ENCODE results near the gene CAVIN3. TPM values are rescaled to one million over a fixed set of nuclear protein-coding genes. Genes with fewer than 3 reads are reported as not detected.
A peak's percentile ranks its signal among the peaks of the same experiment; 100 is the strongest.

The CAVIN3 gene
- total RNA-seq, 1 donor from 2014 or later = 30.7 TPM

DNA sequence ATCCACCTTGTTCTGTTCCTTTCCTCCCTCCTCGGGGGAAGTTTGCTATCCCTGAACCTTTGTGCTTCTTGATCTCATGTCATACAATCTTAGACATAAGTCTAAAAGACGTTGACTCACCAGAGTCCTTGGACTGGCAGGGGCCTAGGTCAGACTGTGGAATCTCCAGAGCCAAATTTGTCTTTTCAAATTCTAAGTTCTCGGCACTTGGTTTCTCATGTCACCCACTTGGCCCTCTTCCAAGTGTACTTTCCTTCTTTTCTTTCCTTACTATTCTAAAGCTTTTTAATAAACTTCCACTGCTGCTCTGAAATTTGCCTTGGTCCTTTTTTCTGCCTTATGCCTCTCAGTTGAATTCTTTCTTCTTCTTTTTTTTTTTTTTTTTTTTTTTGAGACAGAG lies 39.9 kb upstream of the CAVIN3 start:
- no peak overlapping the region for H3K4me3 Mint-ChIP-seq (ENCODE audit: unreplicated experiment)
- no peaks in the 10 kb centered on the region for H3K36me3 Mint-ChIP-seq (ENCODE audit: unreplicated experiment)
- no peaks in the 10 kb centered on the region for H3K27me3 Mint-ChIP-seq (ENCODE audit: unreplicated experiment)
- TF ChIP-seq, protein P1, sequence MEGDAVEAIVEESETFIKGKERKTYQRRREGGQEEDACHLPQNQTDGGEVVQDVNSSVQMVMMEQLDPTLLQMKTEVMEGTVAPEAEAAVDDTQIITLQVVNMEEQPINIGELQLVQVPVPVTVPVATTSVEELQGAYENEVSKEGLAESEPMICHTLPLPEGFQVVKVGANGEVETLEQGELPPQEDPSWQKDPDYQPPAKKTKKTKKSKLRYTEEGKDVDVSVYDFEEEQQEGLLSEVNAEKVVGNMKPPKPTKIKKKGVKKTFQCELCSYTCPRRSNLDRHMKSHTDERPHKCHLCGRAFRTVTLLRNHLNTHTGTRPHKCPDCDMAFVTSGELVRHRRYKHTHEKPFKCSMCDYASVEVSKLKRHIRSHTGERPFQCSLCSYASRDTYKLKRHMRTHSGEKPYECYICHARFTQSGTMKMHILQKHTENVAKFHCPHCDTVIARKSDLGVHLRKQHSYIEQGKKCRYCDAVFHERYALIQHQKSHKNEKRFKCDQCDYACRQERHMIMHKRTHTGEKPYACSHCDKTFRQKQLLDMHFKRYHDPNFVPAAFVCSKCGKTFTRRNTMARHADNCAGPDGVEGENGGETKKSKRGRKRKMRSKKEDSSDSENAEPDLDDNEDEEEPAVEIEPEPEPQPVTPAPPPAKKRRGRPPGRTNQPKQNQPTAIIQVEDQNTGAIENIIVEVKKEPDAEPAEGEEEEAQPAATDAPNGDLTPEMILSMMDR (IDR thresholded peaks at IDR 0.05) = no peak
- no peak overlapping the region for H3K27ac Mint-ChIP-seq (ENCODE audit: unreplicated experiment)
- H3K9me3 Mint-ChIP-seq (ENCODE audit: unreplicated experiment) = no peaks in the 10 kb centered on the region
- no peak for DNase-seq (ENCODE audit: extremely low spot score, unreplicated experiment)
- peaks cover 31% of the 10 kb centered on the region for H3K4me1 Mint-ChIP-seq (ENCODE audit: unreplicated experiment)

DNA sequence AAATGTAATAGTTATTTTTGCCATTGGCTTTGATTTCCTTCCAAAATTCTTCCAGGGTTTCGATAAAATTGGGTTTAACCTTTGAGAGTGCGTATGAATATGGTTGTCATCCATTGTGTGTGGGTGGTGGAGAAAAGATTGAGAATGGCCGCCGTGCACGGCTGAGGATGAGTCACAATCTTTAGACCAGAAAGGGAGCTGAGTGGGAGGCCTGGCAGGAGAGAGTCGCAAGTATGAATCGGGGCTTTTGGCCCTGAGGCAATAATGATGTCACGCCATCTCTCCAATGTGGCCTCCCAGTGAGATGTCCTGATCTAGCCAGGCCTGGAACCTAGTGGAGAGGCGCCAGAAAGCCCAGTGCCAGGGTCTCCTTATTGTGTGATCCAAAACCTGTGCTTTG lies 36.9 kb upstream of the CAVIN3 start:
- Mint-ChIP-seq H3K27ac (ENCODE audit: unreplicated experiment) (peak overlapping the region; percentile 58), H3K4me1 (ENCODE audit: unreplicated experiment) (peaks cover 47% of the 10 kb centered on the region), H3K4me3 (ENCODE audit: unreplicated experiment) (no peak overlapping the region), H3K36me3 (ENCODE audit: unreplicated experiment) (no peaks in the 10 kb centered on the region), H3K27me3 (ENCODE audit: unreplicated experiment) (no peaks in the 10 kb centered on the region), H3K9me3 (ENCODE audit: unreplicated experiment) (no peaks in the 10 kb centered on the region)
- TF ChIP-seq, protein P1 (IDR thresholded peaks at IDR 0.05) = no peak
- DNase-seq (ENCODE audit: extremely low spot score, unreplicated experiment) = peak; percentile 85

DNA sequence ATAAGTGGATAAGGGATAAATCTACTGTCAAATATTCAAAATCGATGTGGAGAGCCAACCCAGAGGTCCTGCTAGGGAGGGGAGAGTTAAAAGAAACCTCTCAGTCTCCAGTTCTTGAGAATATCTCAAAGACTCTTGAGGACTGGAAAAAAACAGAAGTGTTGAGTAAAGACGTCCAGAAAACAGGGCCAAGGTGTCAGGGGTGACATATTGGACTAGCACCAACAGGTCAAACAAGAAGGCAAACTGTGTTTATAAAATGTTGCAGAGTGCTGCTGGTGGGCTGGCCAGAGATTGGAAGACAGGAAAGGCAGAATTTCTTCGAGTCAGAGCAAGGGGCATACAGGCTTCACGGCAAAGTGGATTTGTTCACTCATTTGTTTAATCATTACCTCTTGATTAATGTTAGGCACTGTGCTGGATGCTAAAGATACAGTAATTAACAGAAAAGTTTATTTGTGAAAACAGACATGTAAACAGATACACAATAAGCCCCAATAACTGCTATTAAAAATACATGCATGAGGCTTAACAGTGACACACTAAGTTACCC lies 36.3 kb upstream of the CAVIN3 start:
- peak overlapping the region; percentile 58 for H3K27ac Mint-ChIP-seq (ENCODE audit: unreplicated experiment)
- TF ChIP-seq, protein P1 (IDR thresholded peaks at IDR 0.05) = no peak
- H3K27me3 Mint-ChIP-seq (ENCODE audit: unreplicated experiment) = peaks cover 5% of the 10 kb centered on the region
- H3K36me3 Mint-ChIP-seq (ENCODE audit: unreplicated experiment) = no peaks in the 10 kb centered on the region
- H3K4me1 Mint-ChIP-seq (ENCODE audit: unreplicated experiment) = peaks cover 47% of the 10 kb centered on the region
- DNase-seq (ENCODE audit: extremely low spot score, unreplicated experiment) = no peak
- no peaks in the 10 kb centered on the region for H3K9me3 Mint-ChIP-seq (ENCODE audit: unreplicated experiment)
- no peak overlapping the region for H3K4me3 Mint-ChIP-seq (ENCODE audit: unreplicated experiment)

DNA sequence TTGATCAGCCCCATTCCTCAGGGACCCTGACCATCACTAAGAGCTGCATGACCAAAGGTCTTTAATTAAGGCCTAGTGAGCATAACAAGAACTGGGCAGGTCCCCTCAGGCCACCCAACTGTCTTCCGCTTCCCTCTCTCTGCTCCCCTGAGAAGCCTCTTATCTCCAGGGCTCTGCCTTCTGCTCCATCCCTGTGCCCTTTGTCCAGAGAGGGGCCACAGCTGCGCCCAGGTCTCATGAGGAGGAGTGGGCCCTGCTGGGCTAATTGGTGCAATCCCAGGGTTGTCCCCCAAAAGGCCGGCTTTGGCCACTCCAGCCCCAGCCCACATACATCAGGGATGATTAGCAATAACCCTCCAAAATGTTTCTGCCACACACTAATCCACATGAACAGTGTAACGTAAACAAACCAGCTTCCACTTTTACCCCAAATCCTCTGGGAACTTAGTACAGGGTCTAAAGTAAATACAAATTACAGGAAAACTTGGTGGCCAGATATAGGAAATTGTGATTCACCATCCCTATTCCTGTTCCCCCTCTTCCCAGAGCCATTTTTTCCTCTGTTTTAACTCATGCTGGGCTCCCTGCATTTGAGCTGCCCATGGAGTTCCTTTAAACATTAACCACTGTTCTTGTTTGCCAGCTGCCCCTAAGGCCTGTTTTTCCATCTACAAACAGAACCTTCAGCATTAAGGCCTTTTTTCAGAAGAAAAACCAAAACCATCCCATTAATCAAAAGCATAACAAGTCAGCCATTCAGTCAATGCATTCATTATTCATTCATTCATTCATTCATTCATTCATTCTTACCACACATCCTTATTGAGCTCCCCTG lies 34.6 kb upstream of the CAVIN3 start:
- DNase-seq (ENCODE audit: extremely low spot score, unreplicated experiment) = no peak
- Mint-ChIP-seq H3K36me3 (ENCODE audit: unreplicated experiment) (no peaks in the 10 kb centered on the region), H3K27ac (ENCODE audit: unreplicated experiment) (peak overlapping the region; percentile 89), H3K4me1 (ENCODE audit: unreplicated experiment) (peaks cover 41% of the 10 kb centered on the region), H3K4me3 (ENCODE audit: unreplicated experiment) (no peak overlapping the region), H3K9me3 (ENCODE audit: unreplicated experiment) (no peaks in the 10 kb centered on the region), H3K27me3 (ENCODE audit: unreplicated experiment) (peaks cover 5% of the 10 kb centered on the region)
- TF ChIP-seq, protein P1 (IDR thresholded peaks at IDR 0.05) = no peak

DNA sequence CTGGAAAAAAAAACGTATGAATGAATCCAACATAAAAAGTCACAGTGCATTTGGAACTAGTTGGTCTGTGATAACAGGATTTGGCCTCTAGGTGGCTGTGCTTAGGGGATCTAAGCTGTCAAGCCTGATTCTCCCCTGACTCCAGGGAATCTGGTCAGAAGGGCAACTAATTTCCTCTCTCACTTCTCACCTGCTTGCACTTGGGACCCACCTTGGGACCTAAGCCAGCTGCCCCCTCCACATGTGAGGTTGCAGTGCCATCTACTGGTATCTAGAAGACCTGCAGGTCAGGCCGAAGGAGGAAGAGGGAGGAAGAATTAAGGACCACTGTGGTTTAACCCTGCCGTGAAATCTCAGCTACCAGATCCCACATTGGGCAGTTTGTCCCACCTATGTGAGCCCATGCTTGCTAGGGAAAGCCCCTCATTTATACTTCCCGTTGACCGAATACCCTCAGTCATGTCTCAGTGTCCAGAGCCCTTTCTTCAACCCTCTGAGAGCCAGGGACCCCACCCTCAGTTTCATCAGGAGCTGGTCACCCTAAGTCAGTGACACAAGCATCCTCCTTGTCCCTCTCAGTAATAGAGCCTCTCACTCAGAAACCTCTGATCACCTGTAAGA lies 33.2 kb upstream of the CAVIN3 start:
- TF ChIP-seq, protein P1 (IDR thresholded peaks at IDR 0.05) = peak; percentile 99
- Mint-ChIP-seq H3K9me3 (ENCODE audit: unreplicated experiment) (no peaks in the 10 kb centered on the region), H3K27ac (ENCODE audit: unreplicated experiment) (no peak overlapping the region), H3K4me1 (ENCODE audit: unreplicated experiment) (peaks cover 40% of the 10 kb centered on the region), H3K36me3 (ENCODE audit: unreplicated experiment) (no peaks in the 10 kb centered on the region), H3K4me3 (ENCODE audit: unreplicated experiment) (no peak overlapping the region), H3K27me3 (ENCODE audit: unreplicated experiment) (peaks cover 5% of the 10 kb centered on the region)
- no peak for DNase-seq (ENCODE audit: extremely low spot score, unreplicated experiment)

Measured in osteocyte (in vitro differentiated cells).